H1 (cell line): ENCODE data around the gene NCF4. TPM values are rescaled to one million over a fixed set of nuclear protein-coding genes. Genes with fewer than 3 reads are reported as not detected.

Experiments
- RAD21 ChIP-seq, 2 experiments: IDR thresholded peaks in 1 of 2; conservative IDR thresholded peaks in 1 of 2; 2 replicates each; pipeline ENCODE4 v1.6.1; 2011; ENCODE audit warnings: low read depth in 2 of 2, low read length in 2 of 2, improper control_type of control experiment in 1 of 2, inconsistent platforms in 1 of 2, mild to moderate bottlenecking in 1 of 2, moderate library complexity in 1 of 2
- polyA plus RNA-seq, 7 experiments: library from polyadenylated mRNA; depleted of rRNA in 3 of 7; stranded (reverse) in 5 of 7; unstranded in 2 of 7; fragments of >200 nt in 5 of 7; fragments of 200-250 nt in 2 of 7; gene quantifications; 1 replicate in 5 of 7; 2 replicates in 1 of 7; 4 replicates in 1 of 7; pipeline versions ENCODE4 v1.2.1 to v1.2.3, GENCODE V29; 2011 to 2013; ENCODE audit warnings: missing spikeins in 2 of 7, mixed read lengths in 2 of 7
- total RNA-seq: library from RNA; stranded (reverse); fragmentation: NEBNext Ultra II Directional; extraction: Animal tissue kit (Norgen Biotek cat#: 25700); gene quantifications from 2 replicates; pipeline ENCODE4 v1.2.1, GENCODE V29; 2021
- TF ChIP-seq, protein P1 (sequence below), 3 experiments: IDR thresholded peaks; 1 replicate in 2 of 3; 2 replicates in 1 of 3; pipeline versions ENCODE4 v1.5.1 to v1.6.1; 2011; ENCODE audit warnings: low read length in 3 of 3, mild to moderate bottlenecking in 3 of 3, inconsistent platforms in 2 of 3, low read depth in 1 of 3, moderate library complexity in 1 of 3; ENCODE audit not compliant: insufficient read depth in 1 of 3; ENCODE audit errors: control extremely low read depth in 1 of 3

NCF4 gene
- total and polyA plus RNA-seq, 2 of the 8 experiments (the other 6 are each of a cell fraction or from before 2014, with no cell fraction given) = 0.20 TPM; not detected in 1

DNA sequence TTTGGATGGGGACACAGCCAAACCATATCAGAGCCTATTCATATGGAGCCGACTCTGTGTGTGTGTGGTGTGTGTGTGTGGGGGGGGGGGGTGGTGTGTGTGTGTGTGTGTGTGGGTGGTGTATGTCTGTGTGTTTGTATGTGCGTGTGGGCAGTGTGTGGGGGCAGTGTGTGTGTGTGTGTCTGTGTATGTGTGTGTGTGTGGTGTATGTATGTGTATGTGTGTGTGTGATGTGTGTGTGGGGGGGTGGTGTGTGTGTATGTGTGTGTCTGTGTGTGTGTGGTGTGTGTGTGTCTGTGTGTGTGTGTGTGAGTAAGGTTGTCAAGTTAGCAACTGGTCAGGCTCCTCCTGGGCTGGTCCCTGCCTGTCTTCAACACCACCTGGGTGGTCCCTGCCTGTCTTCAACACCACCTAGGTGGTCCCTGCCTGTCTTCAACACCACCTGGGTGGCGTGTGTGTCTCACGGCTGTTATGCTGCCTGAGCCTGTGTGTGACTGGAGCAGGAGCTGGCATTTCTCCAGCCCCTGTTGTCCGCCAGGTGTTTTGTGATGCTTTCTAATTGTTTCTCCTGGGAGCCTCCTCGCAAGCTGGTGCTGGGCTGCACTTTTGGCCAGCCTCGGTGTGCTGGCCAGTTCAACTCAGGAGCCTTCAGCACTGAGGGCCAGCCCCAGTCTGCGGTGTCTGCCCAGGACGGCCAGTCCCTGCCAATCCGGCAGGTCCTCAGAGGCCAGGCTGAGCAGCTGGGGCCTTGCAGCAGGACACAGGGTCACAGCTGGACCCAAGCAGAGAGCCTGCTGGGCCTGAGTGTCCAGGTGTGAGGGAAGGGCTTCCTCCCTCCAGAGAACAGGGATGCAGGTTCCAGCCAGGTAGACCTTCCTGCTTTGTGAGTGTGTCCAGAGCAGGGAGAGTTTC lies 22.4 kb upstream of the NCF4 start (continued):
- no peak for TF ChIP-seq RAD21 (IDR thresholded peaks at IDR 0.05 in 1 of 2, conservative IDR thresholded peaks at IDR 0.05 in 1 of 2; ENCODE audit: low read depth in 2 of 2, low read length in 2 of 2)
- TF ChIP-seq, protein P1, sequence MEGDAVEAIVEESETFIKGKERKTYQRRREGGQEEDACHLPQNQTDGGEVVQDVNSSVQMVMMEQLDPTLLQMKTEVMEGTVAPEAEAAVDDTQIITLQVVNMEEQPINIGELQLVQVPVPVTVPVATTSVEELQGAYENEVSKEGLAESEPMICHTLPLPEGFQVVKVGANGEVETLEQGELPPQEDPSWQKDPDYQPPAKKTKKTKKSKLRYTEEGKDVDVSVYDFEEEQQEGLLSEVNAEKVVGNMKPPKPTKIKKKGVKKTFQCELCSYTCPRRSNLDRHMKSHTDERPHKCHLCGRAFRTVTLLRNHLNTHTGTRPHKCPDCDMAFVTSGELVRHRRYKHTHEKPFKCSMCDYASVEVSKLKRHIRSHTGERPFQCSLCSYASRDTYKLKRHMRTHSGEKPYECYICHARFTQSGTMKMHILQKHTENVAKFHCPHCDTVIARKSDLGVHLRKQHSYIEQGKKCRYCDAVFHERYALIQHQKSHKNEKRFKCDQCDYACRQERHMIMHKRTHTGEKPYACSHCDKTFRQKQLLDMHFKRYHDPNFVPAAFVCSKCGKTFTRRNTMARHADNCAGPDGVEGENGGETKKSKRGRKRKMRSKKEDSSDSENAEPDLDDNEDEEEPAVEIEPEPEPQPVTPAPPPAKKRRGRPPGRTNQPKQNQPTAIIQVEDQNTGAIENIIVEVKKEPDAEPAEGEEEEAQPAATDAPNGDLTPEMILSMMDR (IDR thresholded peaks at IDR 0.05; ENCODE audit: control extremely low read depth in 1 of 3, insufficient read depth in 1 of 3, low read depth in 1 of 3, low read length in 3 of 3) = no peak
